Ecto neural progenitor cell (in vitro differentiated cells): ENCODE measurements around the gene GLB1L2.

ENCODE experiments used
- DNase-seq: peaks from one replicate; pipeline ENCODE4 v3.0.0-alpha.2; 2018; ENCODE audit warnings: low spot score

Gene GLB1L2

GRCh38 chr11:134347441-134347840, 15.7 kb downstream of the GLB1L2 start:
- DNase-seq, result peak; percentile 18

GRCh38 chr11:134349109-134349801, 17.5 kb downstream of the GLB1L2 start:
- DNase-seq, result peak; percentile 7

- no peak for DNase-seq
Measured at GRCh38 chr11:134349802-134350355, 18.1 kb downstream of the GLB1L2 start.

DNA sequence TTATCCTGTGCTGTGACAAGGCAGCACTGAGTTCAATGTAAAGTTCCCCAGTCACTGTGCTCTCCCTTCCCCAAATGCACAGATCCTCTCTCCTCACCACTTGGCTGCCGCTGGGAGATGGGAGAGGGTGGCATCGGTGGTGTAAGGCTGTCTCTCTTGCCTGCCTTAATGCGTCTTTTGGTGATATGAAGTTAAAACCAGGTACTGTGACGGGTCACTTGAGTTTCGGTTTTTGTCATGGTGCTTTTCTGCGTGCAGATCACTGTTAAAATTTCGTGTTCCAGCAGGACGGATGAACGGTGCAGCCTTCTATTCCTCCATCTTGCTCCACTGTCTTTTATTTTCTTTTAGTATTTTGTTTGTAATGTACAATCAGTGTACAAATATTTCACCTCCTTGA, 18.6 kb downstream of the GLB1L2 start:
- no peak for DNase-seq

- DNase-seq, result no peak
Measured at GRCh38 chr11:134352111-134352510, 20.3 kb downstream of the GLB1L2 start.

GRCh38 chr11:134355136-134355535, 23.3 kb downstream of the GLB1L2 start:
- no peak for DNase-seq

- DNase-seq, result no peak
Measured at GRCh38 chr11:134355656-134356055, 23.9 kb downstream of the GLB1L2 start.

DNA sequence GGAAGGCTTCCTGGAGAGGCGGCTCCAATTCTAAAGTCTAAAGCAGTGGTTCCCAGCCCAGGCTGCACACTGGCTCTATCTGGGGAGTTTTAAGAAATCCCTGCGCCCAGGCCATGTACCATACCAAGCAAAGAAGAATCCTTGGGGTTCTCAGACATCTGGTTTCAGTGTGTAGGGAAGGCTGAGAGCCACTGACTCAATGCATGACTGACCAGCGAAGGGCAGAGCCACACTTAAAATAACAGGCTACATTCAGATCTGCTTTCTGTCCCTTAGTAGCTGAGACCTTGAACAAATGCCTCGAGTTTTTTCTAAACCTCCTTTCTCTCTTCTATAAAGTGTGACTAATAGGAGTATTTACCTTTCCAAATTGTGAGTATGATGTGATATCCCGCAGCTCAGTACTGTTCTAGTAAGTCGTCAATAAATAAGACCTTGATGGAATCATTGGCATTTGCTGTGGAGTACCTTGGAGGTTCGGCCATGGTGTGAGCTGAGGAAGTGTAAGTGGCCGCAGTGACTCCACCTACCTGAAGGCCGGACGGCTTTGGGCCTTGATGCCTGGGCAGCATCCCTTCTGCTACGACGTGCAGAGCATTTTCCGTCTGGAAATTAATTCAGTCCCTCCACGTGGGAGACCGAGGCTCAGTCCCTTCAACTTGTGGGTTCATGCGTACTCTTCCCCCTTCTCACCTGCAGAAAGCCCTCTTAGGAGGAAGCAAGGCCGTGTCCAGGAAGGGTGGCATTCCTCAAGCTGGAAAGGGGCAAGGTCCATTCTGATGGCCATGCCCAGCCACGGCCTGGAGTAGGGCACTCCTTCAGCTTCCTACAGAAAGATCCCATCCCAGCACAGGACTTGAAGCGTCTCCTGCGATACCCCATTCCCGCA, 25.1 kb downstream of the GLB1L2 start:
- DNase-seq, result no peak

DNA sequence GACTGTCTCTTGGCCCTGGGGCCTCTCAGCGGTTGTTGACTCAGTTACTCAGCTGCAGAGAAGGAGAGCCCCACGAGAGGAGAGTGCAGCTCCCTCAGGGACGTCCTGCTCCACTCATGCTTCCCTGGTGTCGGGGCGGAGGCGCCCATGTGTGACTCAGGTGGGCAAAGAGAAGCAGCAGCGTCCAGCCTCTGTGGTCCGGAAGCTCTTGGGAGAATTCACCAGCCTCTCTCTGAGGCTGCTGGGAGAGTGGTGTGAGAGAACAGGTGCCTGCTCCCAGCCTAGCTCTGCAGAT, 25.7 kb downstream of the GLB1L2 start:
- no peak for DNase-seq

DNA sequence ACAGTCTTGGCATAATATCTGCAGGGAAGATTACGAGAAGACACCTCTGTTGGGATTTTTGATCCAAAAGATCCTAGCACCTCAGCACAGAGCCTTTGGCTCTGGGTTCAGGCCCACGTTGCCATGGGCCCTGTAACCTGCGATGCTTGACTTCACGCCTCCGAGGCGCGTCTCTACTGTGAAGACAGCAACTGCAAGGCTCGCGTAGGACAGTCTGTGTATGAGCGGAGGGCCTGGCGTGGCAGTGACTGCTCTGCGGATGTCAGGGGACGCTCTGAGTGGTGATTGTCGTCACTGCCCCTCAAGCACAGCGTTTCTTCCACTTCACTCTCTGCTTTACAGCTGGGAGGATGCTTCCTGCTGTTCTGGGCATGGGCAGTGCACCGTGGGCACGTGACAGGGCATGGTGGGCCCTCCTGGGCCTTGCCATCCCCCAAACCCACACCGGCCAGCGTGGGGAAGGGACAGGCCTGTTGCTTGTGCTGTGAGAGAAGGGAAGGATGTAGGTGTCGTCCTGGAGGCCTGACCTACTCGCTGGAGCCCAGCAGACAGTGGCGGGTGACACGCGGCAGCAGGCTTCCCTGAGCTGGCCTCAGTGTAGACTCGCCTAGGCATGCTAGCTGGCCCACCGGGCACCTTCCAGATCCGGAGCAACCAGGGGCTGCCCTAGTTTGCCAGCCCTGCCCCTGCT, 26.5 kb downstream of the GLB1L2 start:
- DNase-seq, result no peak

DNA sequence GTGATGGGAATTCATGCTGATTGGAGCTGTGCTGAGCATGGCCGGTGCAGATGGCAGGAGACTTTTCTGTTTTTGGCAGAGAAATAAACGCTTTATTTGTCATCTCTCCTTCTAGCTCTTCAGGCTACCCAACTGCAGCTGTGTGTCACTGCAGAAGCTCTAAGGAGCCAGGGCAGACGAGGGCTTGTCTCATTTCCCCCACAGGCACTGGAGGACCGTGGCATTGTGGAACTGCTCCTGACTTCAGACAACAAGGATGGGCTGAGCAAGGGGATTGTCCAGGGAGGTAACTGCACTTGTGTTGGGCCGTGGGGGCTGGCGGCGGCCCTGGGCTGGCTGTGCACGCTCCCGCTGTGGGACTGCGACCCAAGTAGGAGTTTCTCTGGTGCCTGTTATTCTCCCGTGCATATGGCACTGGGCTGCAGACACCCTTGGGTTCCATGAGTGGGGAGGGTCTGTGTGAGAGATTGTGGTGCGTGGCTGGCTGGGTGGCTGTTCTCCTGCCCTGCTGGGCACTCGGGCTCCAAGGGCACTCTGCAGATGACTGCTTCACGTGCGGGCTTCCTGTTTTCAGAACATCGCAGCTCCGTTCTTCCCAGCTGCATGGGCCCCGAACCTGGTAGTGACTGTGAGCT, 27.2 kb downstream of the GLB1L2 start:
- DNase-seq, result no peak

DNA sequence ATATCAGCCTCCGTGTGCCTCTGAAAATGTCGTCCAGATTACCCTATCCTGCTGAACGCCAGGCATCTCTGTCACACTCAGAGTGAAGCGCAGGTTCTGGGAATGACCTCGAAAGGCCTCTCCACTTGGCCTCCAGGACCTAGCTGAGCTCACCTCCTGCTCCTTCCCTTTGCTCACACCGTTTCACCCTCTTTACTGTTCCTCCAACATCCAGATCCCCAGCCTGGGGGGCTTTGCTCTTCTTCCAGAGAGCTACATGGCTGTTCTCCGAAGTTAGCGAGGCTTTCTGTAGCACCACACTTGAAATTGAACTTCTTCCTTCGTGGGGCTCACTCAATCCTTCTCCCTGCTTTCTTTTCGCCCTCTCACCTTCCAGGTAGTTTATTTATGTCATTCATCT, 27.9 kb downstream of the GLB1L2 start:
- no peak for DNase-seq

- DNase-seq, result peak; percentile 96
Measured at GRCh38 chr11:134360050-134360835, 28.5 kb downstream of the GLB1L2 start.

GRCh38 chr11:134361661-134362060, 29.9 kb downstream of the GLB1L2 start:
- no peak for DNase-seq

GRCh38 chr11:134362192-134362901, 30.6 kb downstream of the GLB1L2 start:
- no peak for DNase-seq

GRCh38 chr11:134363161-134363560, 31.4 kb downstream of the GLB1L2 start:
- no peak for DNase-seq

- no peak for DNase-seq
Measured at GRCh38 chr11:134363592-134363991, 31.8 kb downstream of the GLB1L2 start.

DNA sequence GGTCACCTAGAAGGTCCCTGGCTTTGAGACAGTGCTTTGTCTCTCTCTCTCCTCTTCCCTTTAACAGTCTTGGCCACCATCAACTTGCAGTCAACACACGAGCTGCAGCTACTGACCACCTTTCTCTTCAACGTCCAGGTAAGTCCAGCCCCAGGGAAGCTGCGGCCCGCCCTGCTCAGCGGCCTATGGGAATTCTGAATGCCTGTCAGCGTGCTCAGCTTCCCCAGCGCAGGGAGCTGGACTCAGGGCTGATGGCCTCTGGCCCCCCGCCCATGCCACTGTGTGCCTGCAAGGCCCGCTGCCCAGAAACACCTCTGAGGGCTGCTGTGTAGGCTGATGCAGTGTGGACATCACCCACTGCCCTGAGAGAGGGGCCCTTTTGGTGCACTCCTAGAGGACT, 32.5 kb downstream of the GLB1L2 start:
- no peak for DNase-seq

- no peak for DNase-seq
Measured at GRCh38 chr11:134365011-134365925, 33.5 kb downstream of the GLB1L2 start.

DNA sequence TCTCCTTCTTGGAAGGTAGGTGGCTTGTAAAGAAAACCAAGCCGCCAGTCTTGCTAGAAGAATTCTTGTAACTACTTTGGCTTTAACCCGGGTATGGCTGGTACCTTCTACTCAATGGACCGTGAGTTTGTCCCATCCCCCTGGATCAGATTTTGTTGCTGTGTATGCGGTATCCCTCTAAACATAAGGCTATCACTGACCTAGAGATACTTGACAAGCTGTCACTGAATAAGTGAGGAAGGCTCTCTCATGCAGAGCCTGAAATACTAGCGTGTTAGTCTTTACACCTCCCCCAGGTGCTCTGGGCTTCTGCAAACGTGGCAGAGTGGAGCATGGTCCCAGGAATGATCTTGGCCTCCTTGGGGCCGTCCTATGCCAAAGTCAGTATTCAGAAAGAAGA, 34.5 kb downstream of the GLB1L2 start:
- no peak for DNase-seq
